ENCODE measurements around the gene RXRA.
A peak's percentile ranks its signal among the peaks of the same experiment; 100 is the strongest.

The RXRA gene

DNA sequence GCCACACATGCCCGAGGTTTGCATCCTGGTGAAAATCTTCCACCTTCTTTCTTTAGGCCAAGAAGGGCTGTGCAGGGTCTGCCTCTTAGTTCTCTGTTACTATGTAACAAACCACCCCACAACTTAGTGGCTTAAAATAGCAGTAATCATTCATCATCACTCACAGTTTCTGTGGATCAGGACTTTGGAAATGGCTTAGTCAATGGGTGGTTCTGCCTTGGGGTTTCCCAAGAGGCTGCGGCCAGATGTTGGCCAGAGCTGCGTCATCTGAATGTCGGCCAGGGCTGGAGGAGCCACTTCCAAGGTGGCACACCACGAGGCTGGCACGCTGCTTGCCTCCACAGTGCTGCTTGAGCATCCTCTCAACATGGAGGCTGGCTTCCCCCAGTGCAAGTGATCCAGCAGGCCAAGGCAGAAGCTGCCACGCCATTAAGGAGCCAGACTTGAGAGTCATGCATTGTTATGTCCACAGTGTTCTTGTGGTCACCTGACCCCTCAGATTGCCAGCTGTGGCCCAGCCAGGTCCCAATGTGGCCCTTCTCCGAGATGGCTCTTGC is 135.2 kb downstream of the RXRA start:
- Histone ChIP-seq H3K9ac (ENCODE audit: low read depth, low read length, poor library complexity) (no peak overlapping the region), H2AFZ (ENCODE audit: low read length) (no peak overlapping the region), H3K14ac (ENCODE audit: low read length) (no peak overlapping the region), H2AK5ac (ENCODE audit: low read depth, low read length) (peak overlapping the region; percentile 15), H3K4me1 (ENCODE audit: control insufficient read depth in 2 of 2, insufficient read depth in 1 of 2, low read depth in 1 of 2, low read length in 2 of 2) (peaks cover 5 to 9% of the 10 kb centered on the region in 2 donors), H2BK12ac (ENCODE audit: low read length) (no peak overlapping the region), H3K23ac (ENCODE audit: low read depth, low read length, poor library complexity) (no peak overlapping the region), H3K4ac (ENCODE audit: low read length) (peak overlapping the region; percentile 45), H3K36me3 (replicated peaks in 1 of 2; ENCODE audit: control insufficient read depth in 2 of 2, insufficient read depth in 2 of 2, low read length in 2 of 2) (no peaks in the 10 kb centered on the region), H3K9me3 (replicated peaks in 1 of 2; ENCODE audit: control insufficient read depth in 2 of 2, insufficient read depth in 1 of 2, low read depth in 1 of 2, low read length in 2 of 2) (peaks cover 0 to 6% of the 10 kb centered on the region in 2 donors), H3K27me3 (ENCODE audit: control insufficient read depth in 3 of 3, insufficient read depth in 3 of 3, low read depth in 1 of 3, low read length in 3 of 3) (peaks cover 0 to 12% (median 0%) of the 10 kb centered on the region in 3 experiments), H2BK120ac (ENCODE audit: low read depth, low read length) (no peak overlapping the region), H3K4me3 (ENCODE audit: low read length in 2 of 2) (no peak overlapping the region), H3K79me1 (ENCODE audit: low read depth, low read length) (peaks cover 1% of the 10 kb centered on the region), H2BK5ac (ENCODE audit: low read length) (peak overlapping the region; percentile 87), H4K8ac (ENCODE audit: low read depth, low read length) (no peak overlapping the region), H3K4me2 (ENCODE audit: insufficient read depth, low read length, poor library complexity, severe bottlenecking) (no peak overlapping the region), H3K27ac (replicated peaks; ENCODE audit: low read length) (no peak overlapping the region), H2BK15ac (ENCODE audit: low read length) (peak overlapping the region; percentile 99), H4K91ac (ENCODE audit: low read depth, low read length, poor library complexity) (no peak overlapping the region), H3K18ac (ENCODE audit: low read length) (no peak overlapping the region)
- DNase-seq (ENCODE audit: low spot score) = no peak
- no CpG with 5 or more reads among the region's 8 CpGs for WGBS, 2 donors (ENCODE audit: extremely low coverage in 2 of 2, insufficient read length in 2 of 2, insufficient replicate concordance in 1 of 2)

DNA sequence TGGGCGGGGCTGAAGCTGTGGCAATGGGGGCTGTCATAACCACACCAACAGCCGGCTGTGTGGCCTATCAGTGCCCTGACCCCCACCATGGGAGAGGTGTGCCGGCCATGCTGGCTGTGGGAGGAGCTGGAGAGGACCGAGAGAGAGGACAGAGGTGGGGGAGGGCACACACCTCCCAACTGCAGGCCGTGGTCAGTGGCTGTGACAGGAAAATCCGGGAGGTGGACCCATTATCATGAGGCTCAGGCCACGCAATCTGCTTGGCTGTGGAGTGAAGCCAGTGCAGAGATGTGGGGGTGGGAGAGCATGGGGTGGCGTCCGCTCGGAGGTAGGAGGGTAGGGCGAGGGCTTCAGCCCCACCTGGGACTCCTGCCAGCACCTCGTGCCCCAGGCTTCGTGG is 136.1 kb downstream of the RXRA start:
- Histone ChIP-seq H3K27ac (replicated peaks; ENCODE audit: low read length) (no peak overlapping the region), H3K4me1 (ENCODE audit: control insufficient read depth in 2 of 2, insufficient read depth in 1 of 2, low read depth in 1 of 2, low read length in 2 of 2) (peaks cover 5 to 9% of the 10 kb centered on the region in 2 donors), H3K27me3 (ENCODE audit: control insufficient read depth in 3 of 3, insufficient read depth in 3 of 3, low read depth in 1 of 3, low read length in 3 of 3) (peaks cover 0 to 12% (median 0%) of the 10 kb centered on the region in 3 experiments), H2BK12ac (ENCODE audit: low read length) (peak overlapping the region; percentile 41), H2AK5ac (ENCODE audit: low read depth, low read length) (peak overlapping the region; percentile 15), H3K4ac (ENCODE audit: low read length) (peak overlapping the region; percentile 53), H3K9ac (ENCODE audit: low read depth, low read length, poor library complexity) (no peak overlapping the region), H4K8ac (ENCODE audit: low read depth, low read length) (no peak overlapping the region), H3K4me3 (ENCODE audit: low read length in 2 of 2) (no peak overlapping the region), H2BK15ac (ENCODE audit: low read length) (peak overlapping the region; percentile 99), H3K4me2 (ENCODE audit: insufficient read depth, low read length, poor library complexity, severe bottlenecking) (no peak overlapping the region), H4K91ac (ENCODE audit: low read depth, low read length, poor library complexity) (peak overlapping the region; percentile 9), H3K36me3 (replicated peaks in 1 of 2; ENCODE audit: control insufficient read depth in 2 of 2, insufficient read depth in 2 of 2, low read length in 2 of 2) (no peaks in the 10 kb centered on the region), H2BK120ac (ENCODE audit: low read depth, low read length) (peak overlapping the region; percentile 50), H2BK5ac (ENCODE audit: low read length) (peak overlapping the region; percentile 87), H3K79me1 (ENCODE audit: low read depth, low read length) (peaks cover 1% of the 10 kb centered on the region), H3K14ac (ENCODE audit: low read length) (peak overlapping the region; percentile 31), H3K18ac (ENCODE audit: low read length) (peak overlapping the region; percentile 94), H3K23ac (ENCODE audit: low read depth, low read length, poor library complexity) (peak overlapping the region; percentile 86), H2AFZ (ENCODE audit: low read length) (no peak overlapping the region), H3K9me3 (replicated peaks in 1 of 2; ENCODE audit: control insufficient read depth in 2 of 2, insufficient read depth in 1 of 2, low read depth in 1 of 2, low read length in 2 of 2) (peaks cover 0 to 6% of the 10 kb centered on the region in 2 donors)
- WGBS, 2 donors (ENCODE audit: extremely low coverage in 2 of 2, insufficient read length in 2 of 2, insufficient replicate concordance in 1 of 2) = no CpG with 5 or more reads among the region's 13 CpGs
- no peak for DNase-seq (ENCODE audit: low spot score)

DNA sequence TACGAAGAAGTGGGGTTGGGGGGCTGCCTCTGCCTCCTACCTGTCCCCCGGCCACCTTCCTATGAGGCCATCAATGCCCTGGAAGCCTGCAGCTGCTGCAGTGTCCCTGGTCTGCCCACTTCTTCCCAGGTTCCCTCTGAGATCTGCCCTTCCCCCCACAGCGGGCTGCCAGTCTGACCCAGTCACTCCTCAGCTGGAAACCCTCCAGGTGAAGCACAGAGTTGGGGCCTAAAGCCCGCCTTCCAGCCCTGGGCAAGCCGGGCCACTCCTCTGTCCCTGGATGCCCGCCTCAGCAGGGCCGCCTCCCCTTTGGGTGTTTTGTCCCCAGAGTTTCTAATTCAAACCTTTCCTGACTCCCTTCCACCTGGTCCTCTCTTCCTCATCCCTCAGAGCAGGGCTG is 137.0 kb downstream of the RXRA start:
- Histone ChIP-seq H3K23ac (ENCODE audit: low read depth, low read length, poor library complexity) (no peak overlapping the region), H3K27me3 (ENCODE audit: control insufficient read depth in 3 of 3, insufficient read depth in 3 of 3, low read depth in 1 of 3, low read length in 3 of 3) (peaks cover 0 to 12% (median 0%) of the 10 kb centered on the region in 3 experiments), H3K79me1 (ENCODE audit: low read depth, low read length) (peaks cover 1% of the 10 kb centered on the region), H3K27ac (replicated peaks; ENCODE audit: low read length) (no peak overlapping the region), H2AK5ac (ENCODE audit: low read depth, low read length) (peak overlapping the region; percentile 6), H3K14ac (ENCODE audit: low read length) (no peak overlapping the region), H3K4me3 (ENCODE audit: low read length in 2 of 2) (no peak overlapping the region), H4K8ac (ENCODE audit: low read depth, low read length) (no peak overlapping the region), H3K4me1 (ENCODE audit: control insufficient read depth in 2 of 2, insufficient read depth in 1 of 2, low read depth in 1 of 2, low read length in 2 of 2) (peaks cover 5 to 9% of the 10 kb centered on the region in 2 donors), H3K4me2 (ENCODE audit: insufficient read depth, low read length, poor library complexity, severe bottlenecking) (no peak overlapping the region), H3K36me3 (replicated peaks in 1 of 2; ENCODE audit: control insufficient read depth in 2 of 2, insufficient read depth in 2 of 2, low read length in 2 of 2) (no peaks in the 10 kb centered on the region), H2BK12ac (ENCODE audit: low read length) (no peak overlapping the region), H3K9me3 (replicated peaks in 1 of 2; ENCODE audit: control insufficient read depth in 2 of 2, insufficient read depth in 1 of 2, low read depth in 1 of 2, low read length in 2 of 2) (peaks cover 0 to 6% of the 10 kb centered on the region in 2 donors), H3K4ac (ENCODE audit: low read length) (no peak overlapping the region), H3K18ac (ENCODE audit: low read length) (peak overlapping the region; percentile 90), H3K9ac (ENCODE audit: low read depth, low read length, poor library complexity) (no peak overlapping the region), H2BK120ac (ENCODE audit: low read depth, low read length) (no peak overlapping the region), H2BK5ac (ENCODE audit: low read length) (no peak overlapping the region), H2AFZ (ENCODE audit: low read length) (no peak overlapping the region), H2BK15ac (ENCODE audit: low read length) (peak overlapping the region; percentile 55), H4K91ac (ENCODE audit: low read depth, low read length, poor library complexity) (no peak overlapping the region)
- WGBS, 2 donors (ENCODE audit: extremely low coverage in 2 of 2, insufficient read length in 2 of 2, insufficient replicate concordance in 1 of 2) = no CpG with 5 or more reads among the region's 7 CpGs
- no peak for DNase-seq (ENCODE audit: low spot score)

DNA sequence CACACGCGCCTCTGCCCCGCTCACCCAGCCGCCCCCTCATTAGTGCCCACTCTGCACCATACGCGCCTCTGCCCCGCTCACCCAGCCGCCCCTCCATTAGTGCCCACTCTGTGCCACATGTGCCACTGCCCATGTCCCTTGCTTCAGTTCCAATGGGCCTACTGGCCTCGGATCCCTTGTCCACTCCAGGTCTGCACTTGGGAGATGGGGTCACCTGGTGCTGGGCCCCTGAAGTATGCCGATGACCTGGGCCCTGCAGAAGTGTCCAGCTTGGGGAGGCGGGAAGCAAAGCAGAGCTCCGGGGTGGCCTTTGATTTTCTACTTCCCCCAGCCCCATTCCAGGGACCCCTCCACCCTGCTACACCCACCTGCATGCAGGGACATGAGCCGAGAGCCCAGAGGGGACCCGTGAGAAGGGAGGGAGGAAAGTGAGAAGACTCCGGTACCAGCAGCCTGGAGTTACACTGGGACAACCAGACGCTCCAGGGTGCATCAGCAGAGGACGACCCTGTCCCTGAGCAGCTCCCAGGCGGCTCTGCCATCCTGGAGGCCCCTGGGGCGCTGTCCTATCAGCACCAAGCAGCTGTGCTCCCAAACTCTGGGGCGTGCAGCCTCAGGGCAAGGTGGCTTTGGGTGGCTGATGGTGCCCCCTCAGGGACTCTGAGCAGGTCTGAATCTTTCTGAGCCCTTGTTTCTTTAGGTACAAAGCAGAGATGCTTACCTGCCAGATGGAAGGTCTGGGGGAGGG is 140.8 kb downstream of the RXRA start:
- H2BK15ac ChIP-seq (ENCODE audit: low read length) = no peak overlapping the region
- H4K91ac ChIP-seq (ENCODE audit: low read depth, low read length, poor library complexity) = no peak overlapping the region
- peak overlapping the region; percentile 41 for H3K18ac ChIP-seq (ENCODE audit: low read length)
- no CpG with 5 or more reads among the region's 20 CpGs for WGBS, 2 donors (ENCODE audit: extremely low coverage in 2 of 2, insufficient read length in 2 of 2, insufficient replicate concordance in 1 of 2)
- no peak overlapping the region for H2AFZ ChIP-seq (ENCODE audit: low read length)
- no peak overlapping the region for H3K23ac ChIP-seq (ENCODE audit: low read depth, low read length, poor library complexity)
- no peak overlapping the region for H3K27ac ChIP-seq (replicated peaks; ENCODE audit: low read length)
- peak overlapping the region in 1 of 2 donors; percentile 50 for H3K4me3 ChIP-seq (ENCODE audit: low read length in 2 of 2)
- no peak overlapping the region for H3K14ac ChIP-seq (ENCODE audit: low read length)
- H3K4me1 ChIP-seq (ENCODE audit: control insufficient read depth in 2 of 2, insufficient read depth in 1 of 2, low read depth in 1 of 2, low read length in 2 of 2) = peaks cover 5 to 9% of the 10 kb centered on the region in 2 donors
- H3K4me2 ChIP-seq (ENCODE audit: insufficient read depth, low read length, poor library complexity, severe bottlenecking) = no peak overlapping the region
- no peak overlapping the region for H2BK5ac ChIP-seq (ENCODE audit: low read length)
- no peak overlapping the region for H3K4ac ChIP-seq (ENCODE audit: low read length)
- H4K8ac ChIP-seq (ENCODE audit: low read depth, low read length) = no peak overlapping the region
- no peak overlapping the region for H2AK5ac ChIP-seq (ENCODE audit: low read depth, low read length)
- H3K27me3 ChIP-seq (ENCODE audit: control insufficient read depth in 3 of 3, insufficient read depth in 3 of 3, low read depth in 1 of 3, low read length in 3 of 3) = no peaks in the 10 kb centered on the region
- H3K36me3 ChIP-seq (replicated peaks in 1 of 2; ENCODE audit: control insufficient read depth in 2 of 2, insufficient read depth in 2 of 2, low read length in 2 of 2) = no peaks in the 10 kb centered on the region
- H3K79me1 ChIP-seq (ENCODE audit: low read depth, low read length) = no peaks in the 10 kb centered on the region
- no peak overlapping the region for H3K9ac ChIP-seq (ENCODE audit: low read depth, low read length, poor library complexity)
- no peak overlapping the region for H2BK120ac ChIP-seq (ENCODE audit: low read depth, low read length)
- no peak overlapping the region for H2BK12ac ChIP-seq (ENCODE audit: low read length)
- DNase-seq (ENCODE audit: low spot score) = no peak
- peaks cover 0 to 1% of the 10 kb centered on the region in 2 donors for H3K9me3 ChIP-seq (replicated peaks in 1 of 2; ENCODE audit: control insufficient read depth in 2 of 2, insufficient read depth in 1 of 2, low read depth in 1 of 2, low read length in 2 of 2)

All from neuronal stem cell (in vitro differentiated cells).